Measurements from ENCODE around the gene SRPX2. TPM values are rescaled to one million over a fixed set of nuclear protein-coding genes. Genes with fewer than 3 reads are reported as not detected.
"Not testable (repeated sequence)": the region's sequence is repeated elsewhere in the genome, so short reads cannot be mapped to it uniquely, and the experiment has no call there.

SRPX2 gene
- total RNA-seq, 1 donor from 2014 or later: not detected

DNA sequence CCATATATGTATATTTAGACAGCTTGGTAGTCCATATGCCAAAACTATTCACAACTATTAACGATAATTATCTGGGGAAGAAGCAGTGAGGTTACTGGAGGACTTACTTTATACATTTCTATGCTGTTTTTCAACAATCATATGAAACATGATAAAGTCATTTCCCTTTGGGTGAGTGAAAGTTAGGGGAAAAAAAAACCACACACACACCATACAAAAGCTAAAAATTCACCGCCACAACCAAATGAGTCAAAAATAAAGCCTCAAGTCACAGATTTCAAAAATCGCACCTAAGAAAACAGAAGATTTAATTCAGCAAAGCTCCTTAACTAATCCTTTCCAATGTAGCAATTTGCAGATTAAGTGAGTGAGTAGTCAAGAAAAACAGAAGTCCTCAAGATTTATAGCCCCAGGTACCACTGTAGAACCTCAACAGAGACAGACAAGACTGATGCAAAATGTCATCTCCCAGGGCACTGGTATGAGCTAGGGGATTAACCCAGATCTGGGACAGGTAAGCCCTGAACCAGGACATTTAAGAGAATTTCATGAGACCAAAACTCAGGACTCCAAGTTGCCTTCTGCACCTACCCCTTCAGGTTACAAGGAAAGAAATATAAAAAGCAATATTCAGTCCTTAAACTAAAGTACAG, 52.8 kb downstream of the SRPX2 start:
- intact Hi-C loops (cut with micrococcal nuclease): no loop called here

DNA sequence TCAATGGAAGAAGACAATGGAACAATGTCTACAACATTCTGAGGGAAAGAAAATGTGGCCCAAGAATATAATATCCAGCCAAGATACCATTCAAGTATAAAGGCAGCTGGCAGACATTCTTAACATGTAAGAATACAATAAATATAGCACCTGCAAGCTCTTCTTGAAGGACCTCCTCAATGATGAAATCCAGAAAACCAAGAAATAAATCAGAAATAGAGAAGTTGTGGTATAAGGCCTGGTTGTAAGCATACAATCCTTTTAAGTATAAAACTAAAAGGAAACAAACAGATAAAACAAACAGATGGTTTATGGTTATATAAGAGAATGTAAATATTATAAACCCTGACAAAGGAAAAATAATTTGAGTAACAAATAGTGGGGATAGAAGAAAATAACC, 54.6 kb downstream of the SRPX2 start:
- intact Hi-C loops (cut with micrococcal nuclease): no loop called here

DNA sequence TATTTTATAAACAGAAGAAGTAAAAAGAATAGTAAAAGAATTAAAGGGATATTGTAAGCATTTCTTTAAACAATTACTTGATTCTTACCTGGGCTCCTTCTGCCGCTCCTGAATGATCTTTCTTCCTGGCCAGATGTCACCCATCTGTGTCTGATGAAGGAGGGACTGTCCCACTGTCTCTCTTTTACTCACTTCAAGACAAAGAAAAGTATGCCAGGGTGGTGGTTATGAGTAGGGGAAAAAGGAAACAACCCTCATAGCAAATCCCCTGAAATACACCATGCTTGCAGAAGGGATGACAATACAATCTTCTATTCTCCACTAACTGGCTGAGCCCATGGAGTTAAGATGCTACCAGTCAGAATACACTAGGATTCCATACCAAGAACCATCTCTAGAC, 56.8 kb downstream of the SRPX2 start:
- intact Hi-C loops (cut with micrococcal nuclease): no loop called here

DNA sequence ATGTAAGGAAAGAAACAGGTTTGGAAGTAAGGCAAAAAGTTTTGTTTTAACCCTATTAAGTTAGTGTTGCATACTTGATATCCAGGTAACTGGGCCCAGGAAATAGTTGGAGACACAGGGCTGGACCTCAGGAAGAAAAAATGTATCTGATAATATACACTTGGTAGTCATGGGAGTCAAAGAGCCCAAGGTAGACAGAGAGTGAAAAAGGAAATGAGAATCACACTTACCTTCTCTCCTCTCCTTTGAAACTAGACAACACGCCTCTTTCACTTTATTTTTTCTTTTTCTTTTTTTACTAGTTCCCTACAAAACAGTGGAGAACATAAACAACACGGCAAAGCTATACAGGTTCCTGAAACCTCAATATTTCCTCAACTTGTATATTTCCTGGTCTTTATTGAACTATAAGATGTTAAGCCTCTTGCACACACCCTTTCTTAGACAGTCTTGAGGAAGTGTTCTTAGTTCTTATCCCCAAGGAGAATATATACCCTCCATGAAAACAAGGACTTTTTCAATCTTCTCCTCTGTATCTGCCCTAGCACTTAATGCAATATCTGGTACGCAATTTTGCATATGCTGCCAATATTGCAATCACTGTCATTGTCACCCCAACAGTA, 60.7 kb downstream of the SRPX2 start:
- intact Hi-C loops (cut with micrococcal nuclease): no loop called here

DNA sequence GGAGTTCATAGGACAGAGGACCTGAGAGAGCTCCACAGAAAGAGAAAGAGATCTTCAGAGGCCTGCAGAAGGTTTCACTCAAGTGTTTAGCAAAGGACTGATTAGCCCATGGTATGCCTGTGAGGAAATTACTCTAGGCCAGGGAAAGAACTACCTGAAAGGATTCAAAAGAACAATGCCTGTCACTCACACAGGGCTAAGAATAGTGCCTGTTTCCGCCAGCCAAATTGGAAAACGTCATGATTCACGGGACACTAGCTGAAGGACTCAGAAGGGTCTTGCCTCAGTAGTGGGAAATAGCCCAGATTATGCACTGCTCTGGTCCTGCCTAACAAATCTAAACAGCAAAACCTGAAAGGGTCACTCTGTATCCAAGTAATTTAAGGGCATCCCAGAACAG, 66.8 kb downstream of the SRPX2 start:
- intact Hi-C loops (cut with micrococcal nuclease): no loop called here

DNA sequence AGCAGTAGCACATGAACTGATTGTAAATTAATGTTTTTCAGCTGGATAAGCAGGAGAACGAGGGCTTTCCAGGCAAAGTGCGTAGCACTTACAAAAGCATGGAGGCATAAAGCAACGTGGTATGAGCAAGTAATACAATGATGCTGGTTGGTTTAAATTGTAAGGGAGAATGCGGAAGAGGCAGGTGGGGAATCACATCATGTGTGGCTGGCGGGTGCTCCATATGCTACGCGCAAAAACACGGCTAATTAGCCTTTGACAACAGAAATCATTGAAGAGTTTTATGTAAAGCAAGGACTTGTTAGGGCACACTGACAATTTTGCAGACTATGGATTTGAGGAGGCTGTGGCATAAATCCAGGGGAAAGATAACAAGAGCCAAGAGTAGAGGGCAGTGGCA, 73.4 kb downstream of the SRPX2 start:
- intact Hi-C loops (cut with micrococcal nuclease): no loop called here

DNA sequence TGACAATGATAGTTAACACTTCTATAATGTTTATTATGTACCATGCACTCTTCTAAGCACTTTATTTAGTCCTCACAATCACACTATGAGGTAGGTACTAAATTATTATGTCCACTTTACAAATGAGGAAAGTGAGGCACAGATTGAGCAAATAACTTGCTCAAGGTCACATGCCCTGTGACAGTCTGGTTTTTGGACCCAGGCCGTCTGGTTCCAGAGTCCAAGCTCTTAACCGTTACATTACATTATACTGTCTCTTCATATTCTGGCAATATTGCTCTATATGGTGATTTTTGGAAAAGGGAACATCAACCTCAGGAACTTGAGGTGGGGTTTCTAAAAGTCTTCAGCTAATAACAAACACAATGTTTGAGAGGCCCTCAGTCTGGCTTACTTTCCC, 75.1 kb downstream of the SRPX2 start:
- intact Hi-C loops (cut with micrococcal nuclease): no loop called here

DNA sequence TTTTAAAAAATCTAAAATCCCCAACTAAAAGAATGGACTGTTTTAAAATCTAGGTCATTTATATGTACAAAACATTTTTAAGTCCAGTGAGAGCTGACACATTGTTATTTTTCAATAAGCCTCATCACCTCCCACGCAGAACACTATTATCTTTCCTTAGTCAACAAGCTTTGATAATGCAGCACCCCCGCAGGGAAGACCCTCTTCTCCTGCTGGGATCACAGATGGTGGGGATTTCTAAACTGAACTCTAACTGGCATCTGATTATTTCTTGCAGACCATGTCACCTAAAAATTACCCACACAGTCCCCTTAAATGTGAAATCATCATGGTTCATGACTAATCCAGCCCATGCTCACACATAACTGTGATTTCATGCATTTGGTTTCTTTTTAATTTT, 76.3 kb downstream of the SRPX2 start:
- intact Hi-C loops (cut with micrococcal nuclease): no loop called here

DNA sequence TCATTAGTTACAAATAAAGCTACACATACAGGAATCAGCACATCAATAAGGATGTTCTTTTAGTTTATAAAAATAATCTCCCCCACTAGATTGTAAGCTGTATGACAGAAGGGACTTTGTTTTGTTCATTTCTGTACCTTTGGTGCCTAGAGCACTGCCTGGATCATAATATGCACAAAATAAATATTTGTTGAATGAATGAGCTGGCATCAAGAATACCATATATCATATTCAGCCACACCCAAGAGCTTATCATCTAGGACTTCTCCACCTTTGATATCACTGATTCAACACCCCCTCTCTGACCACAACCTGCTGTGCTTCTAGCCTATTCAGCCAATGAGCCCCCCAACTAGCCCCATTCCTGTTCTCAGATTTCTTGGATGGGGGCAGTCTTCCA, 77.3 kb downstream of the SRPX2 start:
- intact Hi-C loops (cut with micrococcal nuclease): no loop called here

DNA sequence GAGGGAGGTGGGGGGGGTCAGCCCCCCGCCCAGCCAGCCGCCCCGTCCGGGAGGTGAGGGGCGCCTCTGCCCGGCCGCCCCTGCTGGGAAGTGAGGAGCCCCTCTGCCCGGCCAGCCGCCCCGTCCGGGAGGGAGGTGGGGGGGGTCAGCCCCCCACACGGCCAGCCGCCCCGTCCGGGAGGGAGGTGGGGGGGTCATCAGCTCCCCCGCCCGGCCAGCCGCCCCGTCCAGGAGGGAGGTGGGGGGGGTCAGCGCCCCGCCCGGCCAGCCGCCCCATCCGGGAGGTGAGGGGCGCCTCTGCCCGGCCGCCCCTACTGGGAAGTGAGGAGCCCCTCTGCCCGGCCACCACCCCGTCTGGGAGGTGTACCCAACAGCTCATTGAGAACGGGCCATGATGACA, 80.0 kb downstream of the SRPX2 start:
- intact Hi-C loops (cut with micrococcal nuclease): not testable (repeated sequence)

Other genes starting within 250 kb of the SRPX2 start
- gene PCDH19, start 233.9 kb upstream of the SRPX2 start, total RNA-seq: not detected in 2 replicates
- not detected in 2 replicates for gene TNMD, start 59.3 kb upstream of the SRPX2 start, total RNA-seq
- not detected in 2 replicates for gene TSPAN6, start 7.4 kb upstream of the SRPX2 start, total RNA-seq
- gene SYTL4, start 87.9 kb downstream of the SRPX2 start, total RNA-seq: not detected in 2 replicates
- 41.2 and 42.8 TPM in 2 replicates for gene CSTF2, start 176.2 kb downstream of the SRPX2 start, total RNA-seq
- gene NOX1, start 230.2 kb downstream of the SRPX2 start, total RNA-seq: not detected in 2 replicates

All from T-helper 2 cell treated with Interferon-gamma antibody and Interleukin-4, amounts not matched to agents 100 ng/mL and 5 ng/mL, for 36 hours (primary cell).